ENCODE measurements around the gene TIRAP.

- TF ChIP-seq EZH2 (IDR thresholded peaks at IDR 0.05): no peak
- TF ChIP-seq POLR2AphosphoS5 (IDR thresholded peaks at IDR 0.05; ENCODE audit: borderline replicate concordance, low read depth, low read length): no peak
- TF ChIP-seq FOXP2 (optimal IDR thresholded peaks at IDR 0.05; ENCODE audit: control extremely low read depth, extremely low read length, insufficient read depth): no peak
These were observed 35.1 kb downstream of the TIRAP start for GRCh38 chr11:126317756-126318573.
